K562 (cell line): Measurements from ENCODE around the gene HDAC6. TPM values are rescaled to one million over a fixed set of nuclear protein-coding genes. Genes with fewer than 3 reads are reported as not detected.

Experiments
- ARHGAP35 ChIP-seq: fragments of 450-650 bp; IDR thresholded peaks from 2 replicates; pipeline ENCODE4 v1.6.1; 2018; ENCODE audit not compliant: partially characterized antibody
- CBX2 ChIP-seq: fragments of 200-600 bp; sonication (generic); IDR thresholded peaks from one replicate; pipeline ENCODE4 v1.6.1; 2012; ENCODE audit warnings: mild to moderate bottlenecking, low read length, inconsistent platforms; ENCODE audit not compliant: insufficient read depth, poor library complexity, severe bottlenecking
- CBX3 ChIP-seq, 2 experiments: IDR thresholded peaks; 1 replicate in 1 of 2; 2 replicates in 1 of 2; pipeline ENCODE4 v1.6.1; 2012; ENCODE audit warnings: inconsistent platforms in 2 of 2, low read length in 2 of 2, borderline replicate concordance in 1 of 2, control low read depth in 1 of 2
- CREB1 ChIP-seq, 2 experiments: sonication (generic) in 1 of 2; formaldehyde crosslinking in 1 of 2; IDR thresholded peaks; 2 replicates each; pipeline versions ENCODE4 v1.6.1 to v1.8.0; 2012 to 2022; ENCODE audit warnings: inconsistent platforms in 1 of 2, mild to moderate bottlenecking in 1 of 2, missing genetic modification reagents in 1 of 2, moderate library complexity in 1 of 2
- CSDE1 ChIP-seq, 2 experiments: fragments of 450-650 bp; IDR thresholded peaks; 2 replicates each; pipeline ENCODE4 v1.6.1; 2016; ENCODE audit warnings: mild to moderate bottlenecking in 1 of 2
- ELF1 ChIP-seq: fragments of 200-800 bp; sonication (Bioruptor generic); IDR thresholded peaks from 2 replicates; pipeline ENCODE4 v1.6.1; 2016; ENCODE audit warnings: missing genetic modification characterization, missing compliant biosample characterization
- GATA2 ChIP-seq: sonication (generic); formaldehyde crosslinking; IDR thresholded peaks from 2 replicates; pipeline ENCODE4 v1.4.0; 2020; ENCODE audit warnings: mild to moderate bottlenecking, missing genetic modification reagents
- NR4A1 ChIP-seq, 2 experiments: fragments of 250-450 bp in 1 of 2; fragments of 450-650 bp in 1 of 2; sonication (Bioruptor Pico) in 1 of 2; IDR thresholded peaks; 2 replicates each; pipeline versions ENCODE4 v1.4.0 to v1.6.1; 2016 to 2020; ENCODE audit warnings: mild to moderate bottlenecking in 2 of 2, missing compliant biosample characterization in 1 of 2, missing genetic modification characterization in 1 of 2, moderate library complexity in 1 of 2
- PATZ1 ChIP-seq: fragments of 250-450 bp; sonication (Bioruptor Pico); IDR thresholded peaks from 2 replicates; pipeline ENCODE4 v1.5.0; 2020; ENCODE audit warnings: mild to moderate bottlenecking, borderline replicate concordance
- ZBTB11 ChIP-seq, 3 experiments: fragments of 200-800 bp in 1 of 3; fragments of 250-450 bp in 1 of 3; fragments of 450-650 bp in 1 of 3; sonication (Bioruptor Pico) in 1 of 3; sonication (Bioruptor generic) in 1 of 3; formaldehyde crosslinking in 1 of 3; IDR thresholded peaks; 2 replicates each; pipeline versions ENCODE4 v1.6.1 to v1.8.0; 2016 to 2022; ENCODE audit warnings: mild to moderate bottlenecking in 2 of 3, missing genetic modification characterization in 2 of 3, missing compliant biosample characterization in 1 of 3, moderate library complexity in 1 of 3
- polyA plus RNA-seq, 8 experiments: library from polyadenylated mRNA; depleted of rRNA in 4 of 8; stranded (reverse) in 5 of 8; unstranded in 3 of 8; fragments of >200 nt; fragmentation: Nextera tagmentation in 2 of 8; fragmentation: Illumina TruSeq in 1 of 8; extraction: Ambion mirVana in 2 of 8; extraction: Trizol in 1 of 8; gene quantifications; 2 replicates each; pipeline versions ENCODE4 v1.2.1 to v1.2.3, GENCODE V29; 2011 to 2014; ENCODE audit warnings: inconsistent platforms in 1 of 8, missing spikeins in 1 of 8
- total RNA-seq, 7 experiments: library from RNA; depleted of rRNA in 6 of 7; stranded (reverse); fragments of >200 nt in 6 of 7; fragmentation: Illumina TruSeq in 2 of 7; extraction: Trizol in 2 of 7; gene quantifications; 2 replicates each; pipeline versions ENCODE4 v1.2.1 to v1.2.3, GENCODE V29; 2011 to 2021; ENCODE audit warnings: low replicate concordance in 1 of 7
- TF ChIP-seq, protein P1 (sequence below): fragments of 250-450 bp; sonication (Bioruptor Pico); IDR thresholded peaks from 2 replicates; pipeline ENCODE4 v1.8.0; 2022; ENCODE audit warnings: inconsistent platforms, mild to moderate bottlenecking, moderate library complexity, borderline replicate concordance
- TF ChIP-seq, protein P2 (sequence below): sonication (generic); formaldehyde crosslinking; IDR thresholded peaks from 2 replicates; pipeline ENCODE4 v1.8.1; 2023; ENCODE audit warnings: mild to moderate bottlenecking, missing genetic modification reagents

Gene HDAC6
- total and polyA plus RNA-seq, 9 of the 15 experiments (the other 6 are each of a cell fraction or from before 2014, with no cell fraction given): 29.9 to 101 (median 71.2) TPM

DNA sequence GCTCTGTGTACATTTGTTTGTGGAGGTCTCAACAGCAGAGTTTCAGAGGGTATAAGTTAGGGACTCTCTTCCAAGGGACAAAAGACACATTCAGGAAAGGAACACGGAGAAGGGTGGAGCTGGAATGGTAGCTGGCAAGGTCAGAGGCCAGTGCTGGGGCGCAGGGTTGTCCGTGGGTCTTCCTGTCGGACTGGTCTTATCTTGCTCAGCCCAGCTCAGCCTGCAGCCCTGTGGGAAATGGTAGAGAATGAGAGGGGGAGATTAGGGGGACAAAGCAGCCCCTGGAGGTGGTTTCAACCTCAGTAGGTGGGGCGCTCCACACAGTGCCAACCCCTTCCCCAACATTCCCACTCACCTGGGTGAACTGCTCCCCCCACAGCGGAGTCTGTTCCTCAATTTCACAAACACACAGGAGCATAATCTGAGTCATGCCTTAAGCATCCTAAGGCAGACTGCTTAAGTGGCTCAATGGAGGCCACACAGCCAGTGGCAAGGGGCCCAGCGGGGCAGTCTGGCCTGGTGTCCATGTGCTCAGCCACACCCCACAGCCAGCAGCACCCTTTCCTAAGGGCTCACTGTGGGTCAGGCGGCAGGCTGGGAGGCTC is 6.9 kb upstream of the HDAC6 start (continued):
- TF ChIP-seq CBX3 (IDR thresholded peaks at IDR 0.05; ENCODE audit: borderline replicate concordance in 1 of 2, low read length in 2 of 2) (no peak), ELF1 (tag) (no peak), ARHGAP35 (no peak), CSDE1 (IDR thresholded peaks at IDR 0.05) (no peak), PATZ1 (CRISPR knock-in tag) (no peak), GATA2 (no peak), CREB1 (IDR thresholded peaks at IDR 0.05) (no peak), CREB1 (CRISPR knock-in tag; IDR thresholded peaks at IDR 0.05) (no peak), CBX2 (no peak), ZBTB11 (CRISPR knock-in tag; IDR thresholded peaks at IDR 0.05) (0 out of 6 replicates have a peak, but pooled peaks of 1 of the 3 experiments have one; percentile 13), NR4A1 (CRISPR knock-in tag; IDR thresholded peaks at IDR 0.05) (no peak), NR4A1 (tag; IDR thresholded peaks at IDR 0.05) (no peak)
- TF ChIP-seq, protein P1, sequence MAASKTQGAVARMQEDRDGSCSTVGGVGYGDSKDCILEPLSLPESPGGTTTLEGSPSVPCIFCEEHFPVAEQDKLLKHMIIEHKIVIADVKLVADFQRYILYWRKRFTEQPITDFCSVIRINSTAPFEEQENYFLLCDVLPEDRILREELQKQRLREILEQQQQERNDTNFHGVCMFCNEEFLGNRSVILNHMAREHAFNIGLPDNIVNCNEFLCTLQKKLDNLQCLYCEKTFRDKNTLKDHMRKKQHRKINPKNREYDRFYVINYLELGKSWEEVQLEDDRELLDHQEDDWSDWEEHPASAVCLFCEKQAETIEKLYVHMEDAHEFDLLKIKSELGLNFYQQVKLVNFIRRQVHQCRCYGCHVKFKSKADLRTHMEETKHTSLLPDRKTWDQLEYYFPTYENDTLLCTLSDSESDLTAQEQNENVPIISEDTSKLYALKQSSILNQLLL (CRISPR knock-in tag): no peak
- TF ChIP-seq, protein P2, sequence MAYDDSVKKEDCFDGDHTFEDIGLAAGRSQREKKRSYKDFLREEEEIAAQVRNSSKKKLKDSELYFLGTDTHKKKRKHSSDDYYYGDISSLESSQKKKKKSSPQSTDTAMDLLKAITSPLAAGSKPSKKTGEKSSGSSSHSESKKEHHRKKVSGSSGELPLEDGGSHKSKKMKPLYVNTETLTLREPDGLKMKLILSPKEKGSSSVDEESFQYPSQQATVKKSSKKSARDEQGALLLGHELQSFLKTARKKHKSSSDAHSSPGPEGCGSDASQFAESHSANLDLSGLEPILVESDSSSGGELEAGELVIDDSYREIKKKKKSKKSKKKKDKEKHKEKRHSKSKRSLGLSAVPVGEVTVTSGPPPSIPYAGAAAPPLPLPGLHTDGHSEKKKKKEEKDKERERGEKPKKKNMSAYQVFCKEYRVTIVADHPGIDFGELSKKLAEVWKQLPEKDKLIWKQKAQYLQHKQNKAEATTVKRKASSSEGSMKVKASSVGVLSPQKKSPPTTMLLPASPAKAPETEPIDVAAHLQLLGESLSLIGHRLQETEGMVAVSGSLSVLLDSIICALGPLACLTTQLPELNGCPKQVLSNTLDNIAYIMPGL (CRISPR knock-in tag): no peak
